ENCODE measurements around the gene SUSD4.

SUSD4 gene

DNA sequence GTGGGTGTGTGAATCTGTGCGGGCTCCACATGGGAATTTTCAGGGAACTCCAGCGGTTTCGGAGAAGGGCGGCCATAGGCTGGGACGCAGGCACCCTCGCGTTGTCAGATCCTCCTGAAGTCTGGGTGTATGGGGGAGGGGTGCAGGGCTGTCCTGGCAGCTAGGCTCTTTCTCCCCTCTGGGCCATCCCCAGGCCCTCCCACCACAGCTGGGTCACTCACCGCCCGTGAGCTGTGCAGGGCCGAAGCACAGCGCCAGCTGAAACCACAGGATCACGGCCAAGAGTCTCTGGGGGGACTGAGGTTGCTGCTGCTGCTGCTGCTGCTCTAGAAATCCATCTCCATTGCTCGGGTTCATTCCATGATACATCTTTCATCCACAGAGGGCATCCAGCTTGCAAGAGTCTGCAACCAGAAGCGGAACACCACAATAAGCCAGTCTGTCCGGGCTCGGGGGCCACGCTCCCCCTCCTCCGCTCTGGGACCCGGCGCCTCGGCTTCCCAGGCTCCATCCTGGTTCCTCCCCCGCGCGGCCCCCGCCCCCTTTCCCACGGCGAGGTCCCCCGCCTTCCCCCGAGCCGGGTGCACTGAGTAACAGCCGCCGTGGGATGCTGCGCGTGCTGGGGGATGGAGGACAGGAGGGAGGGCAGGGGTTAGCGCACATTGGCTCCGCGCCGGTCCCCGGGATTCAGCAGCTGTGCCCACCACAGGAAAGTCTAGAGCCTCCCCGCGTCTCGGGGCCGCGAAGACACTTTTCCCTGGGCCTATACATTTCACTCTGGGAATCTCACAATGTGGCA, 720 bp downstream of the SUSD4 start:
- H3K4me3 ChIP-seq (ENCODE audit: control insufficient read depth, low read depth, low read length): peak overlapping the region; percentile 13
- no peak for DNase-seq (ENCODE audit: low read depth)
- TF ChIP-seq CTCF (IDR thresholded peaks at IDR 0.05; ENCODE audit: control insufficient read depth, insufficient read depth, low read depth, low read length, missing control alignments): no peak

DNA sequence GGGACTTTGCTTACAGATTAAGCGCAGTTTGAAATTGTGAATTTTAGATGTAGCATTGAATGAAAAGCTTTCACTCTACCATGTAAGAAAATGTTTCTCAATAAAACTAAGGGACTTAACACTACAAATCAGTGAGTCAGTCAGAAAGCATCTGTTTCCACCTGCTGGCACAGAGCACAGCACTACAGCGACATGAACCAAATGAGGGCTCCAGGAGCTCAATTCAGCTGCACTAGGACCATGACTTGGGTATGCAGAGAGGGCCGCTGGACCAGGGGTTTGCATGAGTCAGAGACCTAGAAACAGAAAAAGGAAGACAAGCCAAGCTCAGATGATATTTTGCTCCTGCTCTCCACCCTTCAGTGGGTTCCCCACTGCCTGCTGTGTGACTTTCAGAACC, 5.2 kb downstream of the SUSD4 start:
- no peak for TF ChIP-seq CTCF (IDR thresholded peaks at IDR 0.05; ENCODE audit: control insufficient read depth, insufficient read depth, low read depth, low read length, missing control alignments)
- no peak overlapping the region for H3K4me3 ChIP-seq (ENCODE audit: control insufficient read depth, low read depth, low read length)
- DNase-seq (ENCODE audit: low read depth): no peak

DNA sequence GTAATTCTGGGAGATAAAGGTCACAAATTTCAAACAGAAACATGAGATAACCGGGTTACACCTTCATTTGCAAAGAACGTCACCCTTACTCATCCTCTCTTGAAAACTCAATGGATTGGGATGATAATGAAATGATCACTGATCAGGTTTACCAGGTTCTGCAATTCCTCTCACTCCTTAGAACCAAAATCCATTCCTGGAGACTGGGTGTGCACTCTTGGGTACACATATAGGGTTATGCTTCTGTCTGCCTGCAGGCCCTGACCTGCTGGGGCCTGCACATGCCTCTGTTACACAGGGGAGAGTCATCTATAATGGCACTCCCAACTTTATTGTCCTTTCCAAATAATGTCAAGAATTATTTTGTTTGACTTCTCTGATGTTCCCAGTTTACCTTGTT, 8.3 kb downstream of the SUSD4 start:
- TF ChIP-seq CTCF (IDR thresholded peaks at IDR 0.05; ENCODE audit: control insufficient read depth, insufficient read depth, low read depth, low read length, missing control alignments): no peak
- DNase-seq (ENCODE audit: low read depth): no peak
- H3K4me3 ChIP-seq (ENCODE audit: control insufficient read depth, low read depth, low read length): no peak overlapping the region

DNA sequence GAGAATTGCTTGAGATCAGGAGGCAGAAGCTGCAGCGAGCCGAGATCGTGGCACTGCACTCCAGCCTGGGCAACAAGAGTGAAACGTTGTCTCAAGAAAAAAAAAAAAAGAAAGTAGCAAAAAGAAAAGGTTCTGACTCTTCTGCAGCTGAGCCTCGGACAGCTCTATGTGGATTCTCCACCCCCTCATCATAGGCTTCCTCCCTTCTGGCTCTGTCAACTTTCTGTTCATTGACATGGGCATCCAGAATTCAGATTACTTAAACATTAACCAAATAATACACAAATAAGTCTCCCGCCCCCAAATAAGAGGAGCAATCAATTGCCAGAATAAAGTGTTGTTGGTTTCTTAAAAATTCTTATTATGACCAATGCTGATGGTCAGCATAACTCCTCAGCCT, 10.0 kb downstream of the SUSD4 start:
- no peak for TF ChIP-seq CTCF (IDR thresholded peaks at IDR 0.05; ENCODE audit: control insufficient read depth, insufficient read depth, low read depth, low read length, missing control alignments)
- H3K4me3 ChIP-seq (ENCODE audit: control insufficient read depth, low read depth, low read length): no peak overlapping the region
- no peak for DNase-seq (ENCODE audit: low read depth)

DNA sequence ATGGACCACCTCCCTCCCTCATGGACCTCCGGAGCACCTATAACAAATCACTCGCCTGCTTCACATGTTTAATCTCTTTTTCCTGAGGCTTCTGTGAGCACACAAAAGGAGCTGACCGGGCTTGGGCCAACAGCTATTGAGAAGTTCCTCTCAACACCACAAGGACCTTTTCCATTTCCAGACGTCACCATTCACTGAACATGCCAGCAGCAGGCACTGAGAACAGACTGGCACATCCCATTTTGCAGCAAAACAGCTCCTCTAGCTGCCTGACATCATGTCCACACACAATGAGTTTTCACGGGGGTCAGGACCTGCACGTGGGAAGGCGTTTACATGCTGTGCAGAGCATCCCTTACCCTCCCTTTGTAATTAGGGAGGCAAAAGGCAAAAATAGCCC, 11.0 kb downstream of the SUSD4 start:
- no peak for TF ChIP-seq CTCF (IDR thresholded peaks at IDR 0.05; ENCODE audit: control insufficient read depth, insufficient read depth, low read depth, low read length, missing control alignments)
- no peak for DNase-seq (ENCODE audit: low read depth)
- no peak overlapping the region for H3K4me3 ChIP-seq (ENCODE audit: control insufficient read depth, low read depth, low read length)

GRCh38 chr1:223350361-223350908, 13.5 kb downstream of the SUSD4 start:
- H3K4me3 ChIP-seq (ENCODE audit: control insufficient read depth, low read depth, low read length): no peak overlapping the region
- DNase-seq (ENCODE audit: low read depth): no peak
- no peak for TF ChIP-seq CTCF (IDR thresholded peaks at IDR 0.05; ENCODE audit: control insufficient read depth, insufficient read depth, low read depth, low read length, missing control alignments)
